ENCODE measurements around the gene AHSG.

AHSG gene

DNA sequence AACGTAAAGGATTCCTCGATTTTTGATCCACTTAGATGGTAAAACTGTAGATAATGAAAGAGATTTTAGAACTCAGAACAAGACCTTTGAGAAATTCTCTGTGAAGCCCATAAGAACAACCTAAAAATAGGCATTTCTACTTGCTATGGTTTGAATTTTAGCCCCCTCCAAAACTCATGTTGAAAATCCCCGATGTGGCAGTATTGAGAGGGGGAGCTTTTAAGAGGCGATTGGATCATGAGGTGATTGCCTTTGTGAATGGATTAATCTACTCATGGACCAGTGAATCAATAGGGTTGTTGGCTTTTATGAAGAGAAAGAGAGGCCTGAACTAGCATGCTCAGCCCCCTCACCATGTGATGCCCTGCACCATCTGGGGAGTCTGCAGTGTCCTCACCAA lies 20.2 kb upstream of the AHSG start:
- Histone ChIP-seq H3K9me3 (ENCODE audit: control insufficient read depth in 1 of 2, low read length in 2 of 2) (no peaks in the 10 kb centered on the region), H3K4me3 (ENCODE audit: low read depth in 1 of 2, low read length in 2 of 2) (no peak overlapping the region), H3K27me3 (ENCODE audit: control insufficient read depth in 1 of 2, insufficient read depth in 2 of 2, low read length in 2 of 2) (no peaks in the 10 kb centered on the region), H3K4me1 (ENCODE audit: control insufficient read depth in 1 of 2, insufficient read depth in 2 of 2, low read length in 2 of 2) (peaks cover 5 to 19% of the 10 kb centered on the region in 2 donors), H3K36me3 (ENCODE audit: control insufficient read depth in 1 of 2, insufficient read depth in 2 of 2, low read length in 2 of 2) (no peaks in the 10 kb centered on the region), H3K9ac (ENCODE audit: low read depth in 1 of 2, low read length in 2 of 2) (no peak overlapping the region), H3K27ac (ENCODE audit: low read depth, low read length) (no peak overlapping the region)

DNA sequence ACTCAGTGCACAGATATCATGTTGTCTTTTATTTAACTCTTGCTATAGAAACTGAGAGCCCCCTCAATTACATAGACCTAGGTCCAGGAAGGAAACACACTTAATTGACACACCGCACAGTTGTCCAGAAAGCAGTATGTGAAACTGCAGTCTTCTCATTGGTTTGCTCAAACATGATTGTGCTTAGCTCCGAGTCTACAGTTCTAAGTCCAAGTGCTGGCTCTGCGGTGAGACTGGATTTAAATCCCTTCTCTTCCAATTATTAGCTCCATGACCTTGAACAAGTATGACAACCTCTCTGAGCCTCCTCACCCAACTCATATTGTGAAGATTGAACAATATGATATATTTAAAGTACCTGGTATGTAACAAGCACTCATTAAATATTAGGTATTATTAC lies 19.0 kb upstream of the AHSG start:
- Histone ChIP-seq H3K36me3 (ENCODE audit: control insufficient read depth in 1 of 2, insufficient read depth in 2 of 2, low read length in 2 of 2) (no peaks in the 10 kb centered on the region), H3K4me1 (ENCODE audit: control insufficient read depth in 1 of 2, insufficient read depth in 2 of 2, low read length in 2 of 2) (peaks cover 5 to 19% of the 10 kb centered on the region in 2 donors), H3K27me3 (ENCODE audit: control insufficient read depth in 1 of 2, insufficient read depth in 2 of 2, low read length in 2 of 2) (no peaks in the 10 kb centered on the region), H3K27ac (ENCODE audit: low read depth, low read length) (no peak overlapping the region), H3K9ac (ENCODE audit: low read depth in 1 of 2, low read length in 2 of 2) (no peak overlapping the region), H3K4me3 (ENCODE audit: low read depth in 1 of 2, low read length in 2 of 2) (no peak overlapping the region), H3K9me3 (ENCODE audit: control insufficient read depth in 1 of 2, low read length in 2 of 2) (no peaks in the 10 kb centered on the region)

DNA sequence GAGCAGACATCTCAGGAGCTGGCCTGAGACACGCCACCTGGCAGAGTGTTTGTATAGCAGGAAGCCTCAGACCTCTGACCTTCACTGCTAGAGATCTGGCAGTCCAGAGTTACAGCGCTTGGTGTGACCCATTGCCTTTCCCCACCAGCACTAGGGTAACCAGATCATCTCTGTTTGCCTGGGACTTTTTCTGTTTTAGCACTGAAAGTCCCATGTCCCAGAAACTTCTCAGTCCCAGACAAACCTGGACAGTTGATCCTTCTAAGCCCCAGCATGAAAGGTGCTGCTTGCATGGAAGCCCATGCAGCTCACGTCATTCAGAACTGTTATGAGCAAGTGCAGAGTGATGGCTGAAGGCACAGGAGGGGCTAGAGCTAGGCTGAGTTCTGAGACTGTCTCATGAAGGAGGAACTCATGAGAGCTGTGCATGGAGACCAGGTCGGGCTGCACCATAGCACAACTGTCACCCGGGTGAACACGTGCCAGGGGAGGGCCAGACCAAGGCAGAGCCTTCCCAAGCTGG lies 18.2 kb upstream of the AHSG start:
- Histone ChIP-seq H3K9ac (ENCODE audit: low read depth in 1 of 2, low read length in 2 of 2) (no peak overlapping the region), H3K9me3 (ENCODE audit: control insufficient read depth in 1 of 2, low read length in 2 of 2) (no peaks in the 10 kb centered on the region), H3K27me3 (ENCODE audit: control insufficient read depth in 1 of 2, insufficient read depth in 2 of 2, low read length in 2 of 2) (no peaks in the 10 kb centered on the region), H3K27ac (ENCODE audit: low read depth, low read length) (no peak overlapping the region), H3K36me3 (ENCODE audit: control insufficient read depth in 1 of 2, insufficient read depth in 2 of 2, low read length in 2 of 2) (no peaks in the 10 kb centered on the region), H3K4me3 (ENCODE audit: low read depth in 1 of 2, low read length in 2 of 2) (no peak overlapping the region), H3K4me1 (ENCODE audit: control insufficient read depth in 1 of 2, insufficient read depth in 2 of 2, low read length in 2 of 2) (peaks cover 9 to 24% of the 10 kb centered on the region in 2 donors)

DNA sequence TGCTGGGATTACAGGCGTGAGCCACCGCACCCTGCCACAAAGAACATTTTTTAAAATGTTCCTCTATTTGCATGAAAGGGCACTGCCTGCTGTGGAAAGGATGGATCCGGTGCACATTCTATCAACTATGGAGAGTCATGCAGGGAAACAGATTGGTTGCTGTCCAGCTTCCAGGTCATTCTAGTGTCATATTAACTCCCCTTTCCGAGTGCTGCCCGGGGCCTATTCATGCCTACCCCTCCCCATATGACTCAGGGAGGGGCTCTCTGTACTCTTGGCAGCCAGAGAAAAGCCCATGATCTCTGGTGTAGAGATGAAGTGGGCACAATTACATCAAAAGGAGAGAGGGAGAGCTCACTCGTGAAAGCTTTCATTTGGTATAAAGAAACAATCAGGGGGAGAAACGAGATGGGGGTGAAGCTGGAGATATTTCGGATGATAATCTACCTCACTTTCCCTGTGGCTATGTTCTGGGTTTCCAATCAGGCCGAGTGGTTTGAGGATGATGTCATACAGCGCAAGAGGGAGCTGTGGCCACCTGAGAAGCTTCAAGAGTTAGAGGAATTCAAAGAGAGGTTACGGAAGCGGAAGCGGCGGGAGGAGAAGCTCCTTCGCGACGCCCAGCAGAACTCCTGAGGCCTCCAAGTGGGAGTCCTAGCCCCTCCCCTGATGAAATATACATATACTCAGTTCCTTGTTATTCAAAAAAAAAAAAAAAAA lies 16.1 kb upstream of the AHSG start:
- peaks cover 12 to 25% of the 10 kb centered on the region in 2 donors for H3K4me1 ChIP-seq (ENCODE audit: control insufficient read depth in 1 of 2, insufficient read depth in 2 of 2, low read length in 2 of 2)
- H3K27me3 ChIP-seq (ENCODE audit: control insufficient read depth in 1 of 2, insufficient read depth in 2 of 2, low read length in 2 of 2) = no peaks in the 10 kb centered on the region
- H3K9ac ChIP-seq (ENCODE audit: low read depth in 1 of 2, low read length in 2 of 2) = no peak overlapping the region
- H3K36me3 ChIP-seq (ENCODE audit: control insufficient read depth in 1 of 2, insufficient read depth in 2 of 2, low read length in 2 of 2) = no peaks in the 10 kb centered on the region
- H3K27ac ChIP-seq (ENCODE audit: low read depth, low read length) = no peak overlapping the region
- H3K4me3 ChIP-seq (ENCODE audit: low read depth in 1 of 2, low read length in 2 of 2) = no peak overlapping the region
- H3K9me3 ChIP-seq (ENCODE audit: control insufficient read depth in 1 of 2, low read length in 2 of 2) = no peaks in the 10 kb centered on the region

DNA sequence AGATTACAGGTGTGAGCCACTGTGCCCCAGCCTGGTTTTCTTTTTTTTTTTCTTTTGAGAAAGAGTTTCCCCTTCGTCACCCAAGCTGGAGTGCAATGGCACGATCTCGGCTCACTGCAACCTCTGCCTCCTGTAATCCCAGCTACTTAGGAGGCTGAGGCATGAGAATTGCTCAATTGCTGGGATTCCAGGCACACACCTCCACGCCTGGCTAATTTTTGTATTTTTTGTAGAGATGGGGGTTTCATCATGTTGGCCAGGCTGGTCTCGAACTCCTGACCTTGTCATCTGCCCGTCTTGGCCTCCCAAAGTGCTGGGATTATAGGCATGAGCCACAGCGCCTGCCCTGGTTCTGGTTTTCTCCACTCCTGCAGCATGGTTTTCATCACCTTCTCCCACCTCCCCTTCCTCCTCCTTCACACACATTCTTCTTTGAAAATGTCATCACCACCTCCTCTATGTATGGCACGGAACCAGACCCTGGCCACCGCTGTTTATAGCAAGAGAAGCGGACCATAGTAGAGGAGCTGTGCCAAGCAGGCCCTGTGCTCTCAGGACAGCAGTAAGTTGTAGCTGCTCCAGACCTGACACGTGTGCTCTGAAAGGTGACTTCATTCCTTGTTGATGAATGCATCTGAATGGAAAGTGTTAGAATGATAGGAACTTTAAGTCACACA lies 14.6 kb upstream of the AHSG start:
- Histone ChIP-seq H3K27ac (ENCODE audit: low read depth, low read length) (no peak overlapping the region), H3K27me3 (ENCODE audit: control insufficient read depth in 1 of 2, insufficient read depth in 2 of 2, low read length in 2 of 2) (no peaks in the 10 kb centered on the region)

DNA sequence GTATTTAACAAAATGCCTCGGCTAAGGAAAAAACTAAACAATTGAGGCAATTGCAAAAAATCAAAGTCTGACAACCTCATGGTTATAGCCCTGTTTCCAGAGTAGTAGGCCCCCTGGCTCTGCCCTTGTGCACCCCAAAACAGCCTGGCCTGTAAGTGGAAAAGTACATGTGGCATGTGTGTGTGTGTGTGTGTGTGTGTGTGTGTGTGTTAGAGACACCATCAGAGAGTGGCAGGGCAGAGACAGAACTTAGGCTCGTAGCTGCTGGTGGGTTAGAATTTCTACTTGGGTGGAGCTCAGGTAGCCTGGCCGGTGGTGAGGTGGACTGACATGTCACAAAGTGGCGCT lies 14.1 kb upstream of the AHSG start:
- Histone ChIP-seq H3K4me1 (ENCODE audit: control insufficient read depth in 1 of 2, insufficient read depth in 2 of 2, low read length in 2 of 2) (peaks cover 12 to 20% of the 10 kb centered on the region in 2 donors), H3K9me3 (ENCODE audit: control insufficient read depth in 1 of 2, low read length in 2 of 2) (no peaks in the 10 kb centered on the region), H3K4me3 (ENCODE audit: low read depth in 1 of 2, low read length in 2 of 2) (no peak overlapping the region), H3K27me3 (ENCODE audit: control insufficient read depth in 1 of 2, insufficient read depth in 2 of 2, low read length in 2 of 2) (no peaks in the 10 kb centered on the region), H3K36me3 (ENCODE audit: control insufficient read depth in 1 of 2, insufficient read depth in 2 of 2, low read length in 2 of 2) (no peaks in the 10 kb centered on the region), H3K9ac (ENCODE audit: low read depth in 1 of 2, low read length in 2 of 2) (no peak overlapping the region), H3K27ac (ENCODE audit: low read depth, low read length) (no peak overlapping the region)

More for the DNA sequence above, 14.6 kb upstream of the AHSG start:
- H3K9me3 ChIP-seq (ENCODE audit: control insufficient read depth in 1 of 2, low read length in 2 of 2) = no peaks in the 10 kb centered on the region
- H3K9ac ChIP-seq (ENCODE audit: low read depth in 1 of 2, low read length in 2 of 2) = no peak overlapping the region
- no peaks in the 10 kb centered on the region for H3K36me3 ChIP-seq (ENCODE audit: control insufficient read depth in 1 of 2, insufficient read depth in 2 of 2, low read length in 2 of 2)
- H3K4me1 ChIP-seq (ENCODE audit: control insufficient read depth in 1 of 2, insufficient read depth in 2 of 2, low read length in 2 of 2) = peaks cover 12 to 25% of the 10 kb centered on the region in 2 donors
- no peak overlapping the region for H3K4me3 ChIP-seq (ENCODE audit: low read depth in 1 of 2, low read length in 2 of 2)

DNA sequence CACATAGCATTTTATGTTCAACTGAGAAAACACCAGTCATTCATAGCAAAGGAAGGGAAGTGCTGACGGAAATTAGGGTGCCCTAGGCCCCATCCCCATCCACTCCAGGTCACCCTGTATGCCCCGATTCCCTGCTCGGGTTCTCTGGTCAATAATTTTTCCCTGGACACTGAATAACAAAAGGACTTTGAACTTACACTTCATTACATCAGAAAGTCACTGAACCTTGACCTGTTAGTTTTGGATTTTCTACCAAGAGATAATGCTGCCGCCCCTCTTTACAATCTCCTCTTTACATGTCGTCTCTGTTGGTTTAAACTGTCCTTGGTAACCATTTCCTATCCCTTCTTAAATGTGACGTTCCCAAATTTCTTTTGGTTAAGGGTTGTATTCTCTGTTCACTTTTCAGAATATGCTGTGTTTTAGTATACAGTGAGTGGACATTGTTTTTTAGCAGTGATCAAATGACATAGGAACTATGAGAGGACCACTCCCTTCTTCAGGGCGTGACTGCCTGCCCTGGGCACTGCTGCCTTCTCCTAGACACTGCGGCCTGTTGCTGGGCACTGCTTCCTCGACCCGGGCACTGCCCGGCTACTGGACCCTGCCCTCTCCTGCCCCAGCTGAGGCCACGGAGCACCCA lies 13.6 kb upstream of the AHSG start:
- no peaks in the 10 kb centered on the region for H3K36me3 ChIP-seq (ENCODE audit: control insufficient read depth in 1 of 2, insufficient read depth in 2 of 2, low read length in 2 of 2)
- peaks cover 10 to 16% of the 10 kb centered on the region in 2 donors for H3K4me1 ChIP-seq (ENCODE audit: control insufficient read depth in 1 of 2, insufficient read depth in 2 of 2, low read length in 2 of 2)
- H3K27ac ChIP-seq (ENCODE audit: low read depth, low read length) = no peak overlapping the region
- no peaks in the 10 kb centered on the region for H3K9me3 ChIP-seq (ENCODE audit: control insufficient read depth in 1 of 2, low read length in 2 of 2)
- H3K27me3 ChIP-seq (ENCODE audit: control insufficient read depth in 1 of 2, insufficient read depth in 2 of 2, low read length in 2 of 2) = no peaks in the 10 kb centered on the region
- no peak overlapping the region for H3K4me3 ChIP-seq (ENCODE audit: low read depth in 1 of 2, low read length in 2 of 2)
- H3K9ac ChIP-seq (ENCODE audit: low read depth in 1 of 2, low read length in 2 of 2) = no peak overlapping the region

DNA sequence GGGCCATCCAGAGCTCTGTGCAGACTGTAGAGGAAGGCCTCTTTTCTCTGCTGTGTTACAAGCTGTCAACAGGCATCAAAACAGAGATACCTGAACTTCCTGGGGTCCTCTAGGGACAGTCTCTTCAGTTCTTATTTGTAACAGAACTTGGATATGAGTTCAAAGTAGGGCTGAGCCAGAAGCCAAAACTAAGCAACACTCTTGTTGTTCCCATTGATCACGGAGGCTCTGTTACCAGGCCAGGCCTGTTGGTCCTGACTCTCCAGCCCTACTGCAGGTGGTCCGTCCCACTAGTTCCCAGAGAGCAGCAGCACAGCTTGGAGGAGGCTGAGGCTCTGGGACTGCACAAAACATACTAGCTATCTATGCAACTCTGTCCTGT lies 13.1 kb upstream of the AHSG start:
- H3K4me3 ChIP-seq (ENCODE audit: low read depth in 1 of 2, low read length in 2 of 2) = no peak overlapping the region
- H3K4me1 ChIP-seq (ENCODE audit: control insufficient read depth in 1 of 2, insufficient read depth in 2 of 2, low read length in 2 of 2) = peaks cover 7 to 12% of the 10 kb centered on the region in 2 donors
- H3K27me3 ChIP-seq (ENCODE audit: control insufficient read depth in 1 of 2, insufficient read depth in 2 of 2, low read length in 2 of 2) = no peaks in the 10 kb centered on the region
- H3K36me3 ChIP-seq (ENCODE audit: control insufficient read depth in 1 of 2, insufficient read depth in 2 of 2, low read length in 2 of 2) = no peaks in the 10 kb centered on the region
- H3K9me3 ChIP-seq (ENCODE audit: control insufficient read depth in 1 of 2, low read length in 2 of 2) = no peaks in the 10 kb centered on the region
- no peak overlapping the region for H3K9ac ChIP-seq (ENCODE audit: low read depth in 1 of 2, low read length in 2 of 2)
- H3K27ac ChIP-seq (ENCODE audit: low read depth, low read length) = no peak overlapping the region

DNA sequence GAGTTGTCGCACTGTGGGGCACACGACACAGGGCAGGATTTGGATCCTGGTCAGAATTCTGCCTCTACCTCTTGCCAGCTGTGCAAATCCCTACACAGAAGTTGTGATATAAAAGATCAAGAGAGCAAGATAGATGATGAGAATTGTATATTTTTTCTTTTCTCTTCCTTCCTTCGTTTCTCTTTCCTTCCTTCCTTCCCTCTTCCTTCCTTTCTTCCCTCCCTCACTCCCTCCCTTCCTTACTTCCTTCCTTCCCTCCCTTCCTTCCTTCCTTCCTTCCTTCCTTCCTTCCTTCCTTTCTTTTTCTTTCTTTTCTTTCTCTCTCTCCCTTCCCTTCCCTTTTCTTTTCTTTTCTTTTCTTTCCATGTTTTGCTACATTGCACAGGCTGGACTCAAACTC lies 12.0 kb upstream of the AHSG start:
- Histone ChIP-seq H3K4me1 (ENCODE audit: control insufficient read depth in 1 of 2, insufficient read depth in 2 of 2, low read length in 2 of 2) (peaks cover 7 to 12% of the 10 kb centered on the region in 2 donors), H3K27me3 (ENCODE audit: control insufficient read depth in 1 of 2, insufficient read depth in 2 of 2, low read length in 2 of 2) (no peaks in the 10 kb centered on the region), H3K27ac (ENCODE audit: low read depth, low read length) (no peak overlapping the region)

DNA sequence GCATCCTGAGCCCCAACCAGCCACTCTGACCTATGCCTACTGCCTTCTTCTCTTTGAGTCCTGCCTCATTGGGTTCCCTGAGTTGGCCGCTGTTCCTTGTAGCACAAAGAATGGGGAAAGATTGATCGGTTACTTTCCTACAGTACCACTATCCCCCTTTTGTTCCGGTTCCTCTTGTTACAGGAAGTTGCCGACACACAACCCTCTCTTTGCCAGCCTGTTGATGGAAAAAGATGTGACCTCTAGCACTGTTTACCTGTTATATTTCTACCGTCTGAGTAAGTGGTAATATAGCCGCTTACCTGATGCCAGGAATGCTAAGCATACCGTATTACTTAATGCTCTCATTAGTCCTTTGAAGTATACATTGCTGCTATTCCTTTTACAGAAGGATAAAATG lies 9.7 kb upstream of the AHSG start:
- no peaks in the 10 kb centered on the region for H3K36me3 ChIP-seq (ENCODE audit: control insufficient read depth in 1 of 2, insufficient read depth in 2 of 2, low read length in 2 of 2)
- no peak overlapping the region for H3K4me3 ChIP-seq (ENCODE audit: low read depth in 1 of 2, low read length in 2 of 2)
- no peaks in the 10 kb centered on the region for H3K9me3 ChIP-seq (ENCODE audit: control insufficient read depth in 1 of 2, low read length in 2 of 2)
- peaks cover 7 to 12% of the 10 kb centered on the region in 2 donors for H3K4me1 ChIP-seq (ENCODE audit: control insufficient read depth in 1 of 2, insufficient read depth in 2 of 2, low read length in 2 of 2)
- no peak overlapping the region for H3K27ac ChIP-seq (ENCODE audit: low read depth, low read length)
- no peak overlapping the region for H3K9ac ChIP-seq (ENCODE audit: low read depth in 1 of 2, low read length in 2 of 2)
- no peaks in the 10 kb centered on the region for H3K27me3 ChIP-seq (ENCODE audit: control insufficient read depth in 1 of 2, insufficient read depth in 2 of 2, low read length in 2 of 2)

More for the DNA sequence above, 12.0 kb upstream of the AHSG start:
- Histone ChIP-seq H3K9ac (ENCODE audit: low read depth in 1 of 2, low read length in 2 of 2) (no peak overlapping the region), H3K36me3 (ENCODE audit: control insufficient read depth in 1 of 2, insufficient read depth in 2 of 2, low read length in 2 of 2) (no peaks in the 10 kb centered on the region), H3K9me3 (ENCODE audit: control insufficient read depth in 1 of 2, low read length in 2 of 2) (no peaks in the 10 kb centered on the region), H3K4me3 (ENCODE audit: low read depth in 1 of 2, low read length in 2 of 2) (no peak overlapping the region)

All from duodenal mucosa (tissue), 2 donors.